Erythroblast (primary cell): Measurements from ENCODE around the gene LYPD5.

ENCODE experiments used
- GATA1 ChIP-seq: IDR thresholded peaks from 2 replicates; pipeline ENCODE4 v1.6.1; 2011; ENCODE audit warnings: low read depth, mild to moderate bottlenecking, control low read depth, low read length, moderate library complexity
- POLR2A ChIP-seq: IDR thresholded peaks from 2 replicates; pipeline ENCODE4 v1.6.1; 2011; ENCODE audit warnings: mild to moderate bottlenecking, low read length

GRCh38 chr19:43818500-43818899 lies 16.3 kb upstream of the LYPD5 start:
- TF ChIP-seq POLR2A (no peak), GATA1 (no peak)
